ENCODE results near the gene NHERF1.

NHERF1 gene

DNA sequence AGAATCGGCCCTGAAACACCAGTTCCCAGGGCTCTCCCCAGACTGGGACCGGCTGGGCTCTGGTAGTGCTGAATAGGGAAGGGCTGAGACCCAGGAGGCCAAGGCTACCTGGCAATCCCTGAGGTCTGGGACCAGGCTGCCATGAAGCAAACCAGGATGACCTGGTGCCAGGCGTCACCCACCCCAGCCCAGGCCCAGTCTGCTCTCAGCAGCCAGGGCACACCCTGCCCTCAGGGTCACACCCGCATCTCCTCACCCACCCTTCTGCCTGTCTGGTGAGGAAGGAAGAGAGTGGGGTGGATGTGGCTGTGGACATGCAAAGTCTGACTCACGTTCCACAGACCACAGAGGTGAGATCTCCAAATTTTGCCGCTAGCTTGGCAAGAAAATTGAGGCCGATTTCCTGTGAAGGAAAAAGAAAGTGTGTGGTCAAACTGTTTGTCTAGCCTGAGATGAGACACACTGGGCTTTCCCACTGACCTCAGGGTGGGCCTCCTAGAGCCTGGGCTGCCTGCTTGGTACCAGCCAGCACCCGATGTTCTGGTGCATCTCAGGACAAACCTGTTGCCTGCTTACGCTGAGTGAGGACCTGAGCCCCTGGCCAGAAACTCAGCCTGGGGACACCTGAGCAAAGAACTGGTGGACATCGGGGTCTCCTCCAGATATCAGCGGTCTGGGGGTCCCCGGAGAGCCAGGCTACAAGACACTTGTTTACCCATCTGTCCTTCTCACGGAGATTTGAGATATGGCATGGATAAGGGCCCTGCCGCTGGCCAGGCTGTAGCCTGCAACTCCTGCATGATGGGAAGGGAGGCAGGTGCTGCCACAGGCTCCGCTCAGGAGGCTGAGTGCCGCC is 17.7 kb upstream of the NHERF1 start:
- H3K9ac ChIP-seq (ENCODE audit: low read length) = no peak overlapping the region
- no peak overlapping the region for H3K4me3 ChIP-seq (ENCODE audit: low read length)
- no peaks in the 10 kb centered on the region for H3K9me3 ChIP-seq (replicated peaks; ENCODE audit: insufficient read depth, low read length)
- H3K4me2 ChIP-seq (ENCODE audit: low read depth, low read length) = no peak overlapping the region
- DNase-seq = no peak
- H3K36me3 ChIP-seq (replicated peaks; ENCODE audit: insufficient read depth, low read length) = no peaks in the 10 kb centered on the region
- H3K79me2 ChIP-seq (ENCODE audit: low read length) = no peaks in the 10 kb centered on the region
- no peak overlapping the region for H3K27ac ChIP-seq (ENCODE audit: low read length)
- no peak for TF ChIP-seq EZH2 (optimal IDR thresholded peaks at IDR 0.05; ENCODE audit: low read depth, low read length)
- TF ChIP-seq, protein P1, sequence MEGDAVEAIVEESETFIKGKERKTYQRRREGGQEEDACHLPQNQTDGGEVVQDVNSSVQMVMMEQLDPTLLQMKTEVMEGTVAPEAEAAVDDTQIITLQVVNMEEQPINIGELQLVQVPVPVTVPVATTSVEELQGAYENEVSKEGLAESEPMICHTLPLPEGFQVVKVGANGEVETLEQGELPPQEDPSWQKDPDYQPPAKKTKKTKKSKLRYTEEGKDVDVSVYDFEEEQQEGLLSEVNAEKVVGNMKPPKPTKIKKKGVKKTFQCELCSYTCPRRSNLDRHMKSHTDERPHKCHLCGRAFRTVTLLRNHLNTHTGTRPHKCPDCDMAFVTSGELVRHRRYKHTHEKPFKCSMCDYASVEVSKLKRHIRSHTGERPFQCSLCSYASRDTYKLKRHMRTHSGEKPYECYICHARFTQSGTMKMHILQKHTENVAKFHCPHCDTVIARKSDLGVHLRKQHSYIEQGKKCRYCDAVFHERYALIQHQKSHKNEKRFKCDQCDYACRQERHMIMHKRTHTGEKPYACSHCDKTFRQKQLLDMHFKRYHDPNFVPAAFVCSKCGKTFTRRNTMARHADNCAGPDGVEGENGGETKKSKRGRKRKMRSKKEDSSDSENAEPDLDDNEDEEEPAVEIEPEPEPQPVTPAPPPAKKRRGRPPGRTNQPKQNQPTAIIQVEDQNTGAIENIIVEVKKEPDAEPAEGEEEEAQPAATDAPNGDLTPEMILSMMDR (IDR thresholded peaks at IDR 0.05; ENCODE audit: low read length) = no peak
- TF ChIP-seq EZH2phosphoT487 (IDR thresholded peaks at IDR 0.05; ENCODE audit: low read length) = no peak
- H3K4me1 ChIP-seq (ENCODE audit: low read length) = 0 out of 2 replicates have a peak, but pooled peaks cover 4% of the 10 kb centered on the region
- no peaks in the 10 kb centered on the region for H4K20me1 ChIP-seq (ENCODE audit: insufficient read depth, low read length)
- no peaks in the 10 kb centered on the region for H3K9me2 ChIP-seq (replicated peaks; ENCODE audit: insufficient read depth, low read length)
- H3F3A ChIP-seq (ENCODE audit: insufficient read depth, low read length) = no peaks in the 10 kb centered on the region
- H2AFZ ChIP-seq (ENCODE audit: low read length) = no peak overlapping the region
- H3K27me3 ChIP-seq (replicated peaks; ENCODE audit: insufficient read depth, low read length) = no peaks in the 10 kb centered on the region

DNA sequence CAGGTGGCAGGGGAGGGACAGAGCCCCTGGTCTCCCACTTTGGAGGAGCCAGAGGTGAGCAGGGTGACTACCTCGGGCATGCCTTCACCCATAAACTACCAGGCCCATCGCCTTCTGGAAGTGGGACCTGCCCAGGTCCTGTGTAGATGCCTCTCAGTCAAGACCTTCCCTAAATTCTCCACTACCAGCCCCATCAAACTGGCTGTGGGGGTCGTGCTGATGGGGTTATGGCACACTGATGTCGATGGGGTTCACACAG is 17.2 kb upstream of the NHERF1 start:
- no peak overlapping the region for H2AFZ ChIP-seq (ENCODE audit: low read length)
- H3K9me2 ChIP-seq (replicated peaks; ENCODE audit: insufficient read depth, low read length) = no peaks in the 10 kb centered on the region
- no peak for DNase-seq
- 0 out of 2 replicates have a peak, but pooled peaks cover 4% of the 10 kb centered on the region for H3K4me1 ChIP-seq (ENCODE audit: low read length)
- H3F3A ChIP-seq (ENCODE audit: insufficient read depth, low read length) = no peaks in the 10 kb centered on the region
- H3K79me2 ChIP-seq (ENCODE audit: low read length) = no peaks in the 10 kb centered on the region
- TF ChIP-seq EZH2 (optimal IDR thresholded peaks at IDR 0.05; ENCODE audit: low read depth, low read length) (no peak), EZH2phosphoT487 (IDR thresholded peaks at IDR 0.05; ENCODE audit: low read length) (no peak)
- TF ChIP-seq, protein P1 (IDR thresholded peaks at IDR 0.05; ENCODE audit: low read length) = no peak
- no peaks in the 10 kb centered on the region for H3K9me3 ChIP-seq (replicated peaks; ENCODE audit: insufficient read depth, low read length)
- H4K20me1 ChIP-seq (ENCODE audit: insufficient read depth, low read length) = no peaks in the 10 kb centered on the region
- no peak overlapping the region for H3K4me2 ChIP-seq (ENCODE audit: low read depth, low read length)
- H3K36me3 ChIP-seq (replicated peaks; ENCODE audit: insufficient read depth, low read length) = no peaks in the 10 kb centered on the region
- H3K27me3 ChIP-seq (replicated peaks; ENCODE audit: insufficient read depth, low read length) = no peaks in the 10 kb centered on the region; the same call in 1 of the 2 replicates
- H3K4me3 ChIP-seq (ENCODE audit: low read length) = no peak overlapping the region
- H3K9ac ChIP-seq (ENCODE audit: low read length) = no peak overlapping the region
- H3K27ac ChIP-seq (ENCODE audit: low read length) = no peak overlapping the region

- TF ChIP-seq EZH2 (optimal IDR thresholded peaks at IDR 0.05; ENCODE audit: low read depth, low read length) = no peak
- TF ChIP-seq, protein P1 (IDR thresholded peaks at IDR 0.05; ENCODE audit: low read length) = no peak
- no peak for TF ChIP-seq EZH2phosphoT487 (IDR thresholded peaks at IDR 0.05; ENCODE audit: low read length)
- Histone ChIP-seq H4K20me1 (ENCODE audit: insufficient read depth, low read length) (no peaks in the 10 kb centered on the region), H3K36me3 (replicated peaks; ENCODE audit: insufficient read depth, low read length) (no peaks in the 10 kb centered on the region), H2AFZ (ENCODE audit: low read length) (no peak overlapping the region), H3K4me2 (ENCODE audit: low read depth, low read length) (no peak overlapping the region), H3K9me3 (replicated peaks; ENCODE audit: insufficient read depth, low read length) (no peaks in the 10 kb centered on the region), H3K79me2 (ENCODE audit: low read length) (no peaks in the 10 kb centered on the region), H3K9me2 (replicated peaks; ENCODE audit: insufficient read depth, low read length) (no peaks in the 10 kb centered on the region), H3K4me1 (ENCODE audit: low read length) (0 out of 2 replicates have a peak, but pooled peaks cover 4% of the 10 kb centered on the region), H3K27ac (ENCODE audit: low read length) (no peak overlapping the region), H3K4me3 (ENCODE audit: low read length) (no peak overlapping the region), H3K9ac (ENCODE audit: low read length) (no peak overlapping the region), H3K27me3 (replicated peaks; ENCODE audit: insufficient read depth, low read length) (no peaks in the 10 kb centered on the region; the same call in 1 of the 2 replicates), H3F3A (ENCODE audit: insufficient read depth, low read length) (no peaks in the 10 kb centered on the region)
- DNase-seq = no peak
These were observed 16.2 kb upstream of the NHERF1 start for GRCh38 chr17:74732042-74732867.
